K562 (cell line): Measurements from ENCODE around the gene RUNX1. TPM values are rescaled to one million over a fixed set of nuclear protein-coding genes. Genes with fewer than 3 reads are reported as not detected.

Source experiments
- CREB5 ChIP-seq: fragments of 250-450 bp; sonication (Bioruptor Pico); IDR thresholded peaks from 2 replicates; pipeline ENCODE4 v1.5.0; 2020; ENCODE audit warnings: mild to moderate bottlenecking
- DEAF1 ChIP-seq: fragments of 450-650 bp; formaldehyde crosslinking; IDR thresholded peaks from 2 replicates; pipeline ENCODE4 v1.4.0; 2020; ENCODE audit warnings: mild to moderate bottlenecking, moderate library complexity
- FOXJ2 ChIP-seq: fragments of 200-800 bp; sonication (Bioruptor generic); IDR thresholded peaks from 2 replicates; pipeline ENCODE4 v1.6.1; 2016; ENCODE audit warnings: missing genetic modification characterization, missing compliant biosample characterization
- FOXK1 ChIP-seq: sonication (generic); formaldehyde crosslinking; IDR thresholded peaks from 2 replicates; pipeline ENCODE4 v1.8.0; 2022; ENCODE audit warnings: missing genetic modification reagents, mild to moderate bottlenecking, borderline replicate concordance
- MEIS2 ChIP-seq: fragments of 450-650 bp; IDR thresholded peaks from 2 replicates; pipeline ENCODE4 v1.6.1; 2014; ENCODE audit warnings: mild to moderate bottlenecking; ENCODE audit not compliant: partially characterized antibody
- SIX5 ChIP-seq, 2 experiments: IDR thresholded peaks; 2 replicates each; pipeline ENCODE4 v1.6.1; 2011; ENCODE audit warnings: low read length in 2 of 2, borderline replicate concordance in 1 of 2, low read depth in 1 of 2, mild to moderate bottlenecking in 1 of 2, moderate library complexity in 1 of 2; ENCODE audit not compliant: insufficient read depth in 1 of 2
- SMARCC2 ChIP-seq: fragments of 450-650 bp; IDR thresholded peaks from 2 replicates; pipeline ENCODE4 v1.6.1; 2017; ENCODE audit warnings: antibody characterized with exemption, moderate library complexity, mild to moderate bottlenecking, low read depth
- SNRNP70 ChIP-seq: fragments of 200-400 bp; formaldehyde crosslinking; optimal IDR thresholded peaks from 2 replicates; pipeline ENCODE3; 2017; ENCODE audit warnings: low read depth, low read length
- STAT6 ChIP-seq: sonication (generic); formaldehyde crosslinking; IDR thresholded peaks from 2 replicates; pipeline ENCODE4 v1.8.1; 2023; ENCODE audit warnings: mild to moderate bottlenecking, missing genetic modification reagents
- TOE1 ChIP-seq, 2 experiments: fragments of 450-650 bp in 1 of 2; sonication (generic) in 1 of 2; formaldehyde crosslinking in 1 of 2; IDR thresholded peaks; 2 replicates each; pipeline versions ENCODE4 v1.7.1 to v1.8.0; 2016 to 2022; ENCODE audit warnings: borderline replicate concordance in 2 of 2, mild to moderate bottlenecking in 2 of 2, antibody characterized with exemption in 1 of 2, inconsistent platforms in 1 of 2, low read depth in 1 of 2, missing genetic modification reagents in 1 of 2, moderate library complexity in 1 of 2
- UBTF ChIP-seq, 2 experiments: IDR thresholded peaks; 2 replicates each; pipeline ENCODE4 v1.6.1; 2012; ENCODE audit warnings: improper control_type of control experiment in 2 of 2, low read depth in 2 of 2, low read length in 2 of 2, borderline replicate concordance in 1 of 2
- VEZF1 ChIP-seq: fragments of 200-800 bp; sonication (Bioruptor generic); IDR thresholded peaks from 2 replicates; pipeline ENCODE4 v1.6.1; 2017; ENCODE audit warnings: missing genetic modification characterization, missing compliant biosample characterization
- XRCC3 ChIP-seq: fragments of 450-650 bp; IDR thresholded peaks from 2 replicates; pipeline ENCODE4 v1.6.1; 2017; ENCODE audit warnings: mild to moderate bottlenecking, moderate library complexity
- XRCC4 ChIP-seq: IDR thresholded peaks from one replicate; pipeline ENCODE4 v1.6.1; 2011; ENCODE audit not compliant: insufficient read depth, insufficient read length; ENCODE audit errors: extremely low read depth
- ZC3H11A ChIP-seq: IDR thresholded peaks from 2 replicates; pipeline ENCODE4 v1.6.1; 2012; ENCODE audit warnings: low read depth, low read length, improper control_type of control experiment
- ZNF436 ChIP-seq: fragments of 250-450, 450-650 bp; sonication (Bioruptor Pico); formaldehyde crosslinking; IDR thresholded peaks from 2 replicates; pipeline ENCODE4 v1.7.0; 2020; ENCODE audit warnings: mild to moderate bottlenecking
- polyA plus RNA-seq, 8 experiments: library from polyadenylated mRNA; depleted of rRNA in 4 of 8; stranded (reverse) in 5 of 8; unstranded in 3 of 8; fragments of >200 nt; fragmentation: Nextera tagmentation in 2 of 8; fragmentation: Illumina TruSeq in 1 of 8; extraction: Ambion mirVana in 2 of 8; extraction: Trizol in 1 of 8; gene quantifications; 2 replicates each; pipeline versions ENCODE4 v1.2.1 to v1.2.3, GENCODE V29; 2011 to 2014; ENCODE audit warnings: inconsistent platforms in 1 of 8, missing spikeins in 1 of 8
- total RNA-seq, 7 experiments: library from RNA; depleted of rRNA in 6 of 7; stranded (reverse); fragments of >200 nt in 6 of 7; fragmentation: Illumina TruSeq in 2 of 7; extraction: Trizol in 2 of 7; gene quantifications; 2 replicates each; pipeline versions ENCODE4 v1.2.1 to v1.2.3, GENCODE V29; 2011 to 2021; ENCODE audit warnings: low replicate concordance in 1 of 7

RUNX1 gene
- total and polyA plus RNA-seq, 9 of the 15 experiments (the other 6 are each of a cell fraction or from before 2014, with no cell fraction given) = 2.2 to 68.6 (median 17.8) TPM

GRCh38 chr21:34996304-34997101 is 52.6 kb downstream of the RUNX1 start (continued):
- no peak for TF ChIP-seq SIX5 (IDR thresholded peaks at IDR 0.05; ENCODE audit: borderline replicate concordance in 1 of 2, insufficient read depth in 1 of 2, low read depth in 1 of 2, low read length in 2 of 2)
- TF ChIP-seq TOE1 (IDR thresholded peaks at IDR 0.05; ENCODE audit: borderline replicate concordance) = peak; percentile 47; the same call in 1 of the 2 replicates
- no peak for TF ChIP-seq TOE1 (CRISPR knock-in tag; IDR thresholded peaks at IDR 0.05; ENCODE audit: borderline replicate concordance, low read depth)
- no peak for TF ChIP-seq ZC3H11A
- TF ChIP-seq VEZF1 (CRISPR knock-in tag) = no peak
- peak; percentile 18; the same call in 1 of the 2 replicates for TF ChIP-seq CREB5
- no peak for TF ChIP-seq XRCC3
- peak; percentile 42 for TF ChIP-seq MEIS2
- TF ChIP-seq DEAF1 = no peak
- no peak for TF ChIP-seq UBTF (IDR thresholded peaks at IDR 0.05; ENCODE audit: borderline replicate concordance in 1 of 2, low read depth in 2 of 2, low read length in 2 of 2)
- no peak for TF ChIP-seq STAT6 (CRISPR knock-in tag)
- TF ChIP-seq SMARCC2 = 0 out of 2 replicates have a peak, but pooled peaks have one; percentile 19
- TF ChIP-seq SNRNP70 = no peak
- TF ChIP-seq FOXK1 (CRISPR knock-in tag) = no peak
- no peak for TF ChIP-seq XRCC4
- TF ChIP-seq FOXJ2 = no peak
- no peak for TF ChIP-seq ZNF436 (CRISPR knock-in tag)
